HL-60 (cell line): ENCODE data around the gene RIPPLY1.

Experiments used
- DNase-seq, 2 experiments: peaks; one replicate each; pipeline ENCODE4 v3.0.0-alpha.2; 2010 to 2020; ENCODE audit warnings: low read depth in 1 of 2, low spot score in 1 of 2
- H3K27ac ChIP-seq: fragments of 250-450 bp; sonication (Bioruptor Pico); replicated peaks from 2 replicates; pipeline ENCODE4 v1.5.1; 2020; ENCODE audit warnings: mild to moderate bottlenecking, moderate library complexity
- H3K27me3 ChIP-seq: fragments of 250-450 bp; sonication (Bioruptor Pico); 2 replicates; pipeline ENCODE4 v1.5.1; 2021; ENCODE audit warnings: mild to moderate bottlenecking, moderate library complexity; ENCODE audit not compliant: insufficient read depth, poor library complexity, severe bottlenecking
- H3K4me3 ChIP-seq: replicated peaks from 2 replicates; pipeline ENCODE4 v1.5.1; 2011; ENCODE audit warnings: mild to moderate bottlenecking, control low read depth, low read length; ENCODE audit not compliant: insufficient read depth
- CTCF ChIP-seq: IDR thresholded peaks from one replicate; pipeline ENCODE4 v1.5.1; 2011; ENCODE audit warnings: low read length, control low read depth, inconsistent platforms; ENCODE audit not compliant: insufficient read depth
- GABPA ChIP-seq: IDR thresholded peaks from 2 replicates; pipeline ENCODE4 v1.6.1; 2012; ENCODE audit warnings: low read depth
- POLR2AphosphoS5 ChIP-seq: IDR thresholded peaks from 2 replicates; pipeline ENCODE4 v1.6.1; 2012; ENCODE audit warnings: low read depth
- REST ChIP-seq: IDR thresholded peaks from 2 replicates; pipeline ENCODE4 v1.6.1; 2012; ENCODE audit warnings: low read depth; ENCODE audit not compliant: insufficient replicate concordance
- SPI1 ChIP-seq: IDR thresholded peaks from 2 replicates; pipeline ENCODE4 v1.6.1; 2012; ENCODE audit warnings: low read depth, mild to moderate bottlenecking, borderline replicate concordance

The RIPPLY1 gene

GRCh38 chrX:106927700-106928099 is 24.6 kb upstream of the RIPPLY1 start:
- Histone ChIP-seq H3K4me3 (no peak overlapping the region), H3K27ac (no peak overlapping the region), H3K27me3 (no peaks in the 10 kb centered on the region)
- TF ChIP-seq CTCF (no peak), REST (no peak), SPI1 (no peak), POLR2AphosphoS5 (no peak), GABPA (no peak)
- DNase-seq, result no peak

GRCh38 chrX:106927023-106927422 is 23.9 kb upstream of the RIPPLY1 start:
- Histone ChIP-seq H3K27me3 (no peaks in the 10 kb centered on the region), H3K4me3 (no peak overlapping the region), H3K27ac (no peak overlapping the region)
- TF ChIP-seq GABPA (no peak), REST (no peak), CTCF (no peak)
- no peak for DNase-seq

- H3K4me3 ChIP-seq, result no peak overlapping the region
- H3K27ac ChIP-seq, result no peak overlapping the region
- no peak for DNase-seq
- TF ChIP-seq SPI1 (no peak), REST (no peak), POLR2AphosphoS5 (no peak), GABPA (no peak), CTCF (no peak)
- H3K27me3 ChIP-seq, result no peaks in the 10 kb centered on the region
These were observed 18.5 kb upstream of the RIPPLY1 start for GRCh38 chrX:106921637-106922036.
